Stimulated activated CD4-positive, alpha-beta T cell treated with anti-CD3 and anti-CD28 coated beads, Interleukin-15, amount 100 ng/mL, for 1 hour (primary cell): ENCODE data around the gene DGKE.

Experiments used
- DNase-seq, 2 donors: peaks; one replicate each; pipeline ENCODE4 v3.0.0-alpha.2; 2020; ENCODE audit warnings: low read depth in 1 of 2, low spot score in 1 of 2

DGKE gene

GRCh38 chr17:56833809-56834379 is at the start of gene DGKE, which contains the start of gene C17orf67:
TSS of gene DGKE (plus strand) at chr17:56834151. CDS start at chr17:56834796, 645 bp downstream.
TSS of gene C17orf67 (minus strand) at chr17:56833920. CDS start at chr17:56815810, 18,110 bp downstream.
- DNase-seq = peak; percentile 99

DNA sequence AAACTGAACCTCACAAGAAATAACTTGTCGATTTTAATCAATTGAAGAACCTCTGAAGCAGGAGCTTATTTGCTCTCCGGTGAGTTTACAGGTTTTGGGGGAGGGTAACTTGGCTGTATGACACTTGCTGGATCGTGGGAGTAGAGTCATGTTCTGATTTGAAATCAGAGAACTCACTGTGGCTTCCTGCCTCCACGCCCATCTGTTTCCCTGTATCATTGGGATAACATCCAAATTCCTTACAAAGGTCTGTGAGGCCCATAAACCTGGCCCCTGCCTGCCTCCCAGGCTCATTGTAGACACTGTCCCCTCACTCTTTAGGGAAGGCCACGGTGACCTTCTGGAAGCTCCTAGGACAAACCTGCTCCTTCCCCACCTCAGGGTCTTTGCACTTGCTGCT is 48.5 kb upstream of the DGKE start:
- DNase-seq = no peak

DNA sequence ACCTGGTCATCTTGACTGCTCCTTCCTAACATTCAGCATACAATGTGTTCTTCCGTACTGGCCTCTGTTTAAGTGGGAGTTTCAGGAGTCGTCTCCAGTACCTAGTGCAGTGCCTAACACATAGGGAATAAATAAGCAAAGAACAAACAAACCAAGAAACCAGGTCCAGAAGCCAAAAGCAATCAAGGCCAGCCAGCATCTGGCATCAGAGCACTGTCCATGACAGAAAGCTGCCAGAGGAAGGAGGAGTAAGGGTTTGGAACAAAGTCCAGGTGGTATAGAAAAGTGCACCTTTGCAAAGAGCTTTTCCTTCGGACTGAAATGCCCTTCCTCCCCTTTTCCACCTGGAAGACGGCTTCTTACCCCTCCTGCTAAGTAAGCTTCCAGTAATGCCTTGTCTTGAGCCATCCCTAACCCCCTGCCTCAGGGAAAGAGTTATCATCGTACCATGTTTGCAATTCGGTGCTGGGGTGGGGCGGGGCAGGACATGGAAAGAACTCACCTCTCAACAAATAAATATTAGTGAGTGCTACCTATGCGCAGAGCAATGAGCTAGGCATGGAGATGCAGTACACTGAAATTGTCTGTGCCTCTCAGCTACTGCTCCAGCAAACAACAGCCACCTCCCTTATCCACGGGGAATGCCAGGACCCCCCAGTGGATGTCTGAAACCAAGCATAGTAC is 47.8 kb upstream of the DGKE start:
- DNase-seq = no peak

DNA sequence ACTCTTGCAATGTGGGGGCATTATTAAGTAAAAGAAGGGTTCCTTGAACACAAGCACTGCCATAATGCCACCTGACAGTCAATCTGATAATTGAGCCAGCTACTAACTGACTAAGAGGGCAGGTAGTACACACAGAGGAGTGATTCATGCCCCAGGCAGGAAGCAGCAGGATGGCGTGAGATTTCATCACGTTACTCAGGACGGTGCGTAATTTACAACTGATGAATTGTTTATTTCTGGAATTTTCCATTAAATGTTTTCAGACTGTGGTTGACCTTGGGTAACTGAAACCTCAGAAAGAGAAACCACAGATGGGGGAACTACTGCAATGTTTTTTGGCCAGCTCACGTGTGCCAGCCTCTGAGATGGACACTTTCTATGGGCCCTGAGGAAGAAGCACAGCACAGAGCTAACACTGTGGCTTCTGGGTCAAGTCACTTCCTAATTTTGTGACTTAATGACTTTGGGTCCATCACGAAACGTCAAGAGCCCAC is 46.9 kb upstream of the DGKE start:
- peak; percentile 5 to 9 for DNase-seq

DNA sequence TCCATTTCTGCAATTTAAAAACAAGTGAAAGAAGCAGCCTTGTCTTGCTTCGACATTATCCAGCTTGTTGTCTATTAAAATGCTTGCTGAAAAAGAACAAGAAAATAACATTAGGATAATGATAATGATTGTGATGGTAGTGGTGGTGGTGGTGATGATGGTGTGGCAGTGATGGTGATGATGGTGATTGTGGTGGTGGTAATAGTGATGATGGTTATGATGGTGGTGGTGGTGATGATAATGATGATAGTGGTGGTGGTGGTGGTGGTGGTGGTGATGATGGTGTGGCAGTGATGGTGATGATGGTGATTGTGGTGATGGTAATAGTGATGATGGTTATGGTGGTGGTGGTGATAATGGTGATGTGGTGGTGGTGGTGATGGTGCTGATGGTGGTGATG is 41.7 kb upstream of the DGKE start:
- DNase-seq = no peak

GRCh38 chr17:56793531-56793930 is 40.4 kb upstream of the DGKE start:
- DNase-seq = no peak

- no peak for DNase-seq
These were observed 40.0 kb upstream of the DGKE start for GRCh38 chr17:56793957-56794356.

DNA sequence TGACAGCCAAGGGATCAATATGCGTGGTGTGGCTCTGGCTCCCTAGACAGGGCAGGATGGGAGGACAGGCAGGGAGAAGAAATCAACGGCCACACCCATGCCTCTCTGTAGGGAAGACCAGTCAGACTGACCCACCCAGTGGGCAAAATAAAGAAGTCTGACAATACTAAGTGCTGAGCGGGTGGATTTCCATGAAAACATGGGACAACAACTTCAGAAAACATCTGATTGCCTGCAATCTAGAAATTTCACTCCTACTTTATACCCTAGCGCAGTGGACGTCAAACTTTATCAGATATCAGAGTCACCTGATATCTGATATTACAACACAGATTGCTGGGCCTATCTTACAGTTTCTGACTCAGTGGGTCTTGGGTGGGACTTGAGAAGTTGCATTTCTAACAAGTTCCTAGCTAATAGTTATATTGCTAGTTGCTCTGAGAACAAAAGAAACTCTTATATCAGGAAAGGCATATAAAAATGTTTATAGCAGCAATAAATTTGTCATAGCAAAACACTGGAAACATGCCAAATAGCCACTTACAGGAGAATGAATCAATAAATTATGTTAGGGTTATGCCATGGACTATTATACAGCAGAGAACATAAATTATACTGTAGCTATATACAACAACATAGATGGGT is 38.6 kb upstream of the DGKE start:
- DNase-seq = no peak

GRCh38 chr17:56796536-56796935 is 37.4 kb upstream of the DGKE start:
- DNase-seq = no peak

GRCh38 chr17:56798916-56799315 is 35.0 kb upstream of the DGKE start:
- DNase-seq = no peak

DNA sequence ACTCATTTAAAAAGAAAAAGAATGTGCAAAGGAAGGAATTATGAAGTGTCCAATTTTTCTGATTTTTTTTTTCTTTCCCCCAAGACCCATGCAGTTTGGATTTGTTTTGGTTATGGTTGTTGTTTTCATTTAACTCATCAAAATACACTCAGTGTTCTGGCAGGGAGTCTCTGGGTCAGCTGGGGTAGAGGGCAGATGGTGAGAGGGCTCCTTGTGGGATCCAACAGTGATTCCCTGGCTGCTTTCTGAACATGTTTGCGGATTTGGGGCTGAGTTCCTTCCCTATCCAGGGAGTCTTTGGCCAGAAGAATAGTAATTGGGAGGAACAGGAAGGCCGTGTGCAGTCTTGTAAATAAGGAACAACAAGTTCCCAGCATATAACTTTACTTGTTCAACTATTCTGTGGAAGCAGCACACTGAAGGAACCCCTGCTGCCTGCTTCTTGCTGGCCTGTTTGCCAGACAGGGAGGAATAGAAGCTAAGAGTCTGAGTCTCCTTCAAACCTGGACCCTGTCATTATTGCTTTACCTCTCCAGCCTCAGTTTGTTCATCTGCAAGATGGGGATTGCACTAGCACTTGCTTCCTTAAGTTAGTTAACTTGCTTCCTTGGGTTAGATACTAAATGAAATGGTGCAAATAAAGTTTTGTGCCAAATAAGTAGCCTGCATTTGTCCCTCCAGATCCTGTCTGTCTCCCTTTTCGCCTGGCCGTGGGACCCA is 32.3 kb upstream of the DGKE start:
- no peak for DNase-seq

DNA sequence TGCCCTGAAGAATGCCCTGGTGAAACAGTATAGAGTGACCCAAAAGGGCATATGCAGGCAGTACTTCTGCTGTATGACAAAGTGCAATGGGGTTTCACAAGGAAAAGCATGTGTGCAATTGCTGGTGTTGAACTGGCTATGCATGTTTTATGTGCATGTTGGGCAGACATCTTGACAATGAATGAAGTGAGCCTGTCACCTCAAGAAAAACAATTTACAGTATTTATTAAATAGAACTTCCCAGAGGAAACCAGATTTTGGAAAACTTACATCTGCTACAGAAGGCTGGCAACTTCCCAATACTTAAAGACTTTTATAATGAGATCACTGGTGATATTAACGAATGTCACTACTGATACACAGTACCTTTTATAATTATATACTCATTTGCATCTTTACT is 30.9 kb upstream of the DGKE start:
- no peak for DNase-seq

- DNase-seq = no peak
These were observed 29.5 kb upstream of the DGKE start for GRCh38 chr17:56804454-56804853.

GRCh38 chr17:56806949-56807348 is 27.0 kb upstream of the DGKE start:
- no peak for DNase-seq

- DNase-seq = no peak
These were observed 26.2 kb upstream of the DGKE start for GRCh38 chr17:56807723-56808122.

DNA sequence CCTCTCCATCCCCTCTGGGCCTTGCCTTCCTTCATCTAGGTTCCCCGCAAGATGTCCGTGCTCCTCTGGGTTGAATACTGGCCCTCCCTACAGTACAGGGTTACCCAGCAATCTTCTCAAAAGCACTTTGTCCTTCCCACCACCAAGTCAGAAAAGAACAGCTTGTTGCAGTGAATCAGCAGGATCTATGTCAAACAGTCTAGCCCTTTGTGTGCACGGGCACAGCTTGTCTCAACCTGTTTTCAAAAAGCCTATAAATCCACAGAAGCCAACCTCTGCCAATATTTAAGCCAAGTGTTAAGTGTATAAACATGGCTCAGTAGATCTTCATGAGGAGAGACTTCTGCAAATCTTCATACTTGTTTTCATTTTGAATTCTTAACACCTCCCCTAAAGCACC is 25.4 kb upstream of the DGKE start:
- no peak for DNase-seq

- no peak for DNase-seq
These were observed 24.7 kb upstream of the DGKE start for GRCh38 chr17:56809106-56809819.

- DNase-seq = no peak
These were observed 24.2 kb upstream of the DGKE start for GRCh38 chr17:56809820-56810179.

DNA sequence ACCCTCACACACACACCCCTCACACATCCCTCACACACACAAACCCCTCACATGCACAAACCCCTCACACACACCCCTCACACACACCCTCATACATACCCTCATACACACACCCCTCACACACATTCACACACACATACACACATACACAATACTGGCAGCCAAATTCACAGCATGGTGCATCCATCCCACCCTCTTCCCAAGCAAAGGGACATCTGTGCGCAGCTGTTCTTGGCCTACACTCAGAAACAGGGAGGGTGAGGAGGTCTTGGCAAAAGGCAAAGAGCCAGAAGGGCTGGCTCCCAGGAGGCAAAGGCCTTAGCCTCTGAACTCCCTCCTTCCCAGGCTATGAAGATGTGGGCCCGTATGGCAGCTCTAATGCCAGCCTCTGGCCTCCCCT is 23.6 kb upstream of the DGKE start:
- DNase-seq = no peak

DNA sequence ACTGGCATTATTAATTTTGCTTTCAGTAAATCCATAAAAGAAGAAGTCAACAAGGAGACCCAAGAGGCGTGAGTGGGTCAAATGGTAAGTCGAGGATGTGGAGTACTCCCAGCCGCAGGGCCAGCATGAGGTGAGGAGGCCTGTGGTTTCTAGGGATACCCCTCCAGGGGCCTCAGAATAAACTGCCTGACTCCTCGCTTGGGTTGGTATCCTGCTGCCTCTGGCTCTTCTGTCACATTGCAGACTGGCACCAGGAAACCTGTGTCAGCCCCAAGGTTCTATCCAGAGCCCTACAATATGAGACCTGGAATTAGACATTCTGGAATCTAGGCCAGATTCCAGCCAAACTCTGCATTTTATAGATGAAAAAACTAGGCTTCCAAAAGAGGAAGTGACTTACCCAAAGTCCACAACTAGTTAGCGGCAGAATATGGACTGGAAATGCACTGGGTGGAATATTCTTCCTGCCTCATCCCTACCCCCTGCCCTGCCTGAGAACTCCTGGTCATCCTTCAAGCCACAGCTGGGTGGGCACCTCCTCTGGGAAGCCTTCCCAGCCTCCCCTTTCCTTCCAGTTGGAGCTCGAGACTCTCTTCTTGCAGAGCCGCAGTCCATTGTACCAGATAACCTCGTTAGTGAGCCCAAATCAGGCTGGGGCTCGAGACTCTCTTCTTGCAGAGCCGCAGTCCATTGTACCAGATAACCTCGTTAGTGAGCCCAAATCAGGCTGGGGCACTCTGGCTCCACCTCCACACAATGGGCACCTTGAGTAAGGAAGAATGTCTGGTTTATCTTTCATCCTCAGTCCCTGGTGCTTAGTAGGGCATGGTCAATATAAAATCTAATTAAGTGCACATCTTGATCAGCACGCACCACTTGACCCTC is 22.8 kb upstream of the DGKE start:
- no peak for DNase-seq
